Adrenal gland (tissue), 12 donors: Measurements from ENCODE around the gene FAIM2. TPM values are rescaled to one million over a fixed set of nuclear protein-coding genes. Genes with fewer than 3 reads are reported as not detected.

ENCODE experiments used
- DNase-seq, 7 donors: peaks; one replicate each; pipeline ENCODE4 v3.0.0-alpha.2; 2019 to 2020
- H3K27ac ChIP-seq, 5 donors: fragments of 200-600 bp; sonication (generic) in 4 of 5; 1 replicate in 3 of 5; 2 replicates in 2 of 5; pipeline versions ENCODE4 v1.5.1 to v1.8.0; 2016 to 2020; ENCODE audit warnings: mild to moderate bottlenecking in 1 of 5
- H3K27me3 ChIP-seq: fragments of 200-600 bp; 2 replicates; pipeline ENCODE4 v1.8.0; 2021
- H3K36me3 ChIP-seq, 2 donors: fragments of 200-600 bp; replicated peaks in 1 of 2; 1 replicate in 1 of 2; 2 replicates in 1 of 2; pipeline versions ENCODE4 v1.5.1 to v1.8.0; 2018 to 2022
- H3K4me1 ChIP-seq, 2 donors: fragments of 200-600 bp; replicated peaks in 1 of 2; 1 replicate in 1 of 2; 2 replicates in 1 of 2; pipeline versions ENCODE4 v1.5.1 to v1.8.0; 2018 to 2021
- H3K4me3 ChIP-seq, 4 donors: fragments of 200-600 bp; sonication (generic) in 3 of 4; one replicate each; pipeline ENCODE4 v1.5.1; 2016 to 2018
- H3K9me3 ChIP-seq, 3 donors: fragments of 200-600 bp; sonication (generic) in 1 of 3; replicated peaks in 1 of 3; 1 replicate in 2 of 3; 2 replicates in 1 of 3; pipeline versions ENCODE4 v1.5.1 to v1.8.0; 2016 to 2021
- CTCF ChIP-seq, 6 experiments: fragments of 450-650 bp in 4 of 6; fragments of 200-600 bp in 2 of 6; sonication (generic) in 1 of 6; IDR thresholded peaks; 1 replicate in 5 of 6; 2 replicates in 1 of 6; pipeline versions ENCODE4 v1.5.1 to v1.8.0; 2016 to 2021; ENCODE audit warnings: antibody characterized with exemption in 6 of 6, mild to moderate bottlenecking in 2 of 6, moderate library complexity in 1 of 6
- POLR2A ChIP-seq, 2 donors: fragments of 450-650 bp; IDR thresholded peaks; one replicate each; pipeline ENCODE4 v1.6.1; 2017; ENCODE audit warnings: antibody characterized with exemption in 2 of 2, mild to moderate bottlenecking in 2 of 2, moderate library complexity in 1 of 2
- WGBS, 4 donors: extraction: QIAGEN DNeasy Blood & Tissue Kit in 2 of 4; methylation state at CpG; one replicate each; pipeline versions ENCODE4 v1.1.5 to v1.1.7; 2013 to 2017; 5-methylcytosine and 5-hydroxymethylcytosine counted together
- intact Hi-C, 2 donors: fragments of 100-400 bp; cut with DNase I; formaldehyde crosslinking; loops; one replicate each; pipeline versions ENCODE4 v1.14.1 to v1.15.0; 2022 to 2023
- polyA plus RNA-seq, 3 donors: library from polyadenylated mRNA; stranded (reverse); fragments of 200-250 nt in 2 of 3; fragments of 350-450 nt in 1 of 3; fragmentation: Illumina TruSeq in 1 of 3; extraction: RNeasy Lipid Tissue Mini Kit (QIAGEN cat#74804) in 1 of 3; gene quantifications; one replicate each; pipeline ENCODE4 v1.2.3, GENCODE V29; 2013 to 2014
- total RNA-seq, 9 donors: library from RNA; depleted of rRNA in 4 of 9; stranded (reverse); fragments of >200 nt in 4 of 9; fragments of 120-200 nt in 1 of 9; fragmentation: NEBNext Ultra II Directional in 1 of 9; extraction: Animal tissue kit (Norgen Biotek cat#: 25700) in 1 of 9; gene quantifications; one replicate each; pipeline versions ENCODE4 v1.1.0 to v1.2.4, GENCODE V29; 2013 to 2023
- donor health status: healthy with polysubstance abuse.
- donor health status: Bipolar disorder and iron deficiency.
- donor health status: DM: yes; HTN: yes; CAD: no.
- donor health status: DM: no; HTN: no; CAD: no.
- donor health status: DM: no; HTN: no; CAD: no.
- donor health status: DM: yes; HTN: yes; CAD: no.

Gene FAIM2
- total and polyA plus RNA-seq, 12 donors, result 0.35 to 50.8 (median 8.7) TPM

- Histone ChIP-seq H3K27ac (peak overlapping the region in 1 of 5 donors; percentile 72), H3K4me3 (no peak overlapping the region), H3K27me3 (no peaks in the 10 kb centered on the region), H3K4me1 (peaks cover 8 to 18% of the 10 kb centered on the region in 2 donors), H3K9me3 (no peaks in the 10 kb centered on the region), H3K36me3 (no peaks in the 10 kb centered on the region)
- DNase-seq, result no peak
- intact Hi-C loops, result no loop called here
- 52 to 82% (median 71%) methylated on average over 3 of the region's 3 CpGs for WGBS, 4 donors
- TF ChIP-seq CTCF (IDR thresholded peaks at IDR 0.05), result no peak
- TF ChIP-seq POLR2A (IDR thresholded peaks at IDR 0.05), result no peak
Observed at GRCh38 chr12:49921299-49921698, 17.6 kb upstream of the FAIM2 start.

- no peak for DNase-seq
- H3K9me3 ChIP-seq, result no peaks in the 10 kb centered on the region
- H3K27me3 ChIP-seq, result no peaks in the 10 kb centered on the region
- 79 to 90% (median 86%) methylated on average over 3 of the region's 3 CpGs for WGBS, 4 donors
- H3K4me1 ChIP-seq, result peaks cover 8 to 18% of the 10 kb centered on the region in 2 donors
- TF ChIP-seq POLR2A (IDR thresholded peaks at IDR 0.05) (no peak), CTCF (IDR thresholded peaks at IDR 0.05) (no peak)
- peak overlapping the region in 1 of 5 donors; percentile 72 for H3K27ac ChIP-seq
- no peak overlapping the region for H3K4me3 ChIP-seq
- intact Hi-C loops, result no loop called here
- no peaks in the 10 kb centered on the region for H3K36me3 ChIP-seq
Observed at GRCh38 chr12:49920915-49921286, 17.2 kb upstream of the FAIM2 start.

- no peaks in the 10 kb centered on the region for H3K27me3 ChIP-seq
- 65 to 69% (median 66%) methylated on average over 12 of the region's 12 CpGs for WGBS, 4 donors
- intact Hi-C loops, result no loop called here
- peak overlapping the region in 1 of 5 donors; percentile 72 for H3K27ac ChIP-seq
- TF ChIP-seq CTCF (IDR thresholded peaks at IDR 0.05) (no peak), POLR2A (IDR thresholded peaks at IDR 0.05) (no peak)
- no peaks in the 10 kb centered on the region for H3K36me3 ChIP-seq
- peaks cover 8 to 18% of the 10 kb centered on the region in 2 donors for H3K4me1 ChIP-seq
- H3K9me3 ChIP-seq, result no peaks in the 10 kb centered on the region
- peak in 1 of 7 donors; percentile 18 for DNase-seq
- no peak overlapping the region for H3K4me3 ChIP-seq
Observed at GRCh38 chr12:49920241-49920914, 16.7 kb upstream of the FAIM2 start.

GRCh38 chr12:49917788-49918173, 14.1 kb upstream of the FAIM2 start:
- no peak overlapping the region for H3K4me3 ChIP-seq
- H3K9me3 ChIP-seq, result no peaks in the 10 kb centered on the region
- H3K27me3 ChIP-seq, result no peaks in the 10 kb centered on the region
- no peak for TF ChIP-seq CTCF (IDR thresholded peaks at IDR 0.05)
- no peak for TF ChIP-seq POLR2A (IDR thresholded peaks at IDR 0.05)
- no peak overlapping the region for H3K27ac ChIP-seq
- no peak for DNase-seq
- H3K36me3 ChIP-seq, result no peaks in the 10 kb centered on the region
- peaks cover 4 to 14% of the 10 kb centered on the region in 2 donors for H3K4me1 ChIP-seq
- 86 to 91% (median 90%) methylated on average over 5 of the region's 5 CpGs for WGBS, 4 donors
- intact Hi-C loops, result no loop called here
